HG02970 (cell line): ENCODE results near the gene NKPD1.

Experiments
- ATAC-seq: cut with Tn5 transposase; IDR thresholded peaks from one replicate; pipeline ENCODE4 v1.9.1; 2021; ENCODE audit warnings: mild to moderate bottlenecking, moderate library complexity, moderate number of reproducible peaks; ENCODE audit not compliant: unreplicated experiment, low FRiP score

The NKPD1 gene

DNA sequence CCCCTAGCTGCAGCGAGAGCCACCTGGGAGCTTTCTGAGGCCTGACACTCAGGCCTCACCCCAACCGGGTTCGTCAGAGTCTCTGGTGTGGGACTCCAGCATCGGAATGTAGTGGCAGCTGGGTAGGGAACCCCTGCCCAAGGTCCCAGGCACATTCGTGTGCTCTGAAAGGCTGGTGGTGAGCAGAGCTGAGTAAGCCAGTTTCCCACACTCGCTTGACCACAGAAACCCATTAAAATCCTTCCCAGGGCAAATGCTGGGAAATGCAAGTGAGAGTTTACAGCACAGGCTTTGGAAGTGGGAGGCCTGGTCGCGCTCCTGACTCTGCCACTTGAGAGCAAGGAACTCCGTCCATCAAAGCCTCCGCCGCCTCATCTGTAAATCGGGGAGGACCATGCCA is 13.0 kb upstream of the NKPD1 start:
- no peak for ATAC-seq

DNA sequence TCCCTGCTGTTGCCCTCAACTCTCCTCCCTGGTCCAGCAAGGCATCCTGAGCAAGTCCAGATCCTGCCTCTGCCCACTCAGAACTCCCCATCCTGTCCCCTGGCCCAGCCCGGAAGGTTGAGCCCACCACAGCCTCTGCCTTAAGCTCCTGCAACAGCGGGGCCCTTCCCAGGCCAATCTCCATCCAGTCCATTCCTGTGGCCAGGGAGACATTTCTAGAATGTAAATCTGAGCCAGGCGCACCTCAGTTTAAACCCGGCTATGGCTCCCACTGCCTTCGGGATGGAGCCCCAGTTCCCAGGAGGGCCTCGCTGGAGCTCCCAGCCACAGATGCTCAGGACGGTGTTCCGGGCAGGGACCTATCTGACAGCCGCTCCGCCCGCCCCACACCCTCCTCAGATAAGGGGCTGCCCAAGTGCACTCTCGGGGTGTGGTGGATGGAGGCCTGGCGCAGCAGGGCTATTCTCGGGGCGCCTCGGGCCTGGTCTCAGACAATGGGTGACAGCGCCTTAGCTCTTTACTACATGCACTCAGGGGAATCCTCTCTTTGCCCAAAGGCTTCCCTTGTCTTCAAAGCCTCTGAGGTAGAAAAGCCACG is 11.9 kb upstream of the NKPD1 start:
- ATAC-seq, result no peak

DNA sequence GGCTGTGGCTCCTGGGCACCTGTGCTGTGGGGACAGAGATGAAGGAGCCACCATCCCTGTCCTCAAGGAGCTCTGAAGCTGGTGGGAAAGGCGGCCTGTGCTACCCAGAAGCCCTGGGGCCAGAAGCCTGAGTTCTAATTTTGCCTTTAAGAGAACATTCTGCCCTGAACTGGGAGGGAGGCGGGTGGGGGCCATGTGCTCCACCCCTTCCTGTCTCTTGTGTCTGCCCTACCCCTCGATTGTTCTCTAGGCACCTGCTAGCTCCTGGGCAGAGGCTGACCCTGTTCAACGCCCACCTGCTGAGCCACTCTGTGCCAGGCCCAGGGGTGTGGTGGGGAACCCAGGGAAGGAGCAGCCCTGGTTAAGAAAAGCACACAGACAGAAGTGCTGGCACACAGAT is 11.4 kb upstream of the NKPD1 start:
- no peak for ATAC-seq

DNA sequence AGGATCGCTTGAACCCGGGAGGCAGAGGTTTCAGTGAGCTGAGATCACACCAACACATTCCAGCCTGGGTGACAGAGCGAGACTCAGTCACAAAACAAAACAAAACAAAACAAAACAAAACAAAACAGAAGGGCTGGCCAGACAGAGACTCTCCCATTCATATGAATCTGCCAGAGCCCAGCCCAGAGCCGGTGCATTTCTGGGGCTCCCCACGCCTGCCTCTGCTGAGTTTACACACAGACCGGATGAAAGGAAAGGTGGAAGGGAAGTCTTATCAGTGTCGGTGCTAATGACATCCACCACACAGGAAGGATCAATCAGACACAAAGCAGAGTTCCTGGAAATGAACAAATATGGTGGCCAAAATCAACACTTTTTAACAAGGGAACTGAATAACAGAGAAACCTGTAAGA is 10.4 kb upstream of the NKPD1 start:
- no peak for ATAC-seq

DNA sequence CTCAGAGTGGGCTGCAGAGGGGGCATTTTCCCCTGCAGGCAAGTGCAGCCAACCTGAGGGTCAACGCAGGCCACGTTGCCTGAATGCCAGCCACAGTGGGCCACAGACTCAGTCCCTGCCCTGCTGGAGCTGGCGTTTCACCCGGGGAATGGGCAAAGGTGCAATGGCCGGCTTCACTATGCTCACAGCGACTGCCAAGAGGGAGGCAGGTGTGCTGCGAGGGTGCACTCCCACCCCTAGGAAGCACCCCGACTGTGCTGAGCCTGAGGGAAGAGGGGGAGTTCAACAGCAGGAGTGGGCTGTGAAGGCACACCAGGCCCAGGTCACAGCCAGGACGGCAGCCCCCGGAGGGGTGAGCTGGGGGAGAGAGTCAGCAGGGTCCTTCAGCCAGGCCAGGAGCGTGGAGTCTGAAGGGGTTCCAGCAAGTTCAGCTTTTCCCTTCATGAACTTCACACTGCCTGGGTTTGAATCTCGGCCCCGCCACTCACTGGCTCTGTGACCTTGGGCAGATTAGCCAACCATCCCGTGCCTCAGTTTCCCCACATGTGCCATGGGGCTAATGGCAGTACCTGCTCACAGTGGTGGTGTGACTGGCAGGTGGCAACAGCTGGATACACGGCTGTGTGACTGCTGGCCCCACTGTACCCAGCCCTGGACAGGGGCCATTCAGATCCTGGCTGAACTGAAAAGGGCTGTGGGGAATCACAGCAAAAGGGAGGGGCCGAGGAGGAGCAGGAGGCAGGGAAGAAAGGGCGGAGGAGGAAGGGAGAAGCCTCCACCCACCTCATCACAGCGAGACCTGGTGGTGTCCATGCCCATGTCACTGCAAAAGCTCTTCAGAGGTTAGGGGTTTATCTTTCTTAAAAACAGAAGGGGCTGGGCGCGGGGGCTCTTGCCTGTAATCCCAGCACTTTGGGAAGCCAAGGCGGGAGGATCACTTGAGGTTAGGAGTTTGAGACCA is 9.6 kb upstream of the NKPD1 start:
- no peak for ATAC-seq

DNA sequence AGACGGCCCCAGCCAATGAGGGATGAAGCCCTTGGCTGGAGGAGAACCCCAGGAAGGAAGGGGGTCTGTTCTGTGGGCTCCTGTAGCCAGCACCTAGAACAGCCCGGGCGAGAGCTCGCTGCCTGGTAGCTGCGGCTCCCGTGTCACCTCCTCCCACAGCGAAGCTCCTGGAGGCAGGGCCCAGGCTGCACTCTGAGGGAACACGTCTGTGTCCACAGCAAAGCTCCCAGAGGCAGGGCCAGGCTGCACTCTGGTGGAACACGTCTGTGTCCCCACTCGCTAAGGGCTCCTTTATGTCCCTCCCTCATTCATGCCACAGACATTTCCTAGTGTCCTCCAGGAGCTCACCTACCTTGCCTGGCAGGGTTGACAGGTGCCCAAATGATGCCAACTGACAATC is 8.8 kb upstream of the NKPD1 start:
- no peak for ATAC-seq

DNA sequence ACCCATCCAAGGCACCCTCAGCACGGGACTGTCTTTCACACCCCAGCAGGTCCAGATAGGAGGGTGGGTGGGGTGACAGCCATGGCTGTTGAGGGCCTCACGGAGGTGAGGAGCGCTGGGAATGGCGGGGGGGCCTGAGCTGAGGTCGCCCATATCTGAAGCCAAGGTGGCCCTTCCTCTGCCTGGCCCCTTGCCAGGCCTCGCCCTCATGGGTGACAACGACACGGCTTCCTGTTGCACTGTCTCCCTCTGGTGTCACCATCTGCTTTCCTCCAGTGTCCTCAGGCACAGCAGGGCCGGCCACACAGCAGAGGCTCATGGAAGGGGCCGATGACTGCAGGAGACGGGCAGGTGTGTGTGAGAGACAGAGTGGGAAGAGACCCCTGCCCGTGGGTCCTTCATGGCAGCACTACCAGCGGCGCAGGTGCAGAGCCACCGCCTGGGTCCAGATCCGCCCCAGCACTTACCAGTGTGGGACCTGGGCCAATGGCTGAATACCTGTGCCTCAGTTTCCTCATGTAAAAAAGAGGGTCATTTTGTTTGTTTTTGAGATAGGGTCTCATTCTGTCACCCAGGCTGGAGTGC is 8.1 kb upstream of the NKPD1 start:
- no peak for ATAC-seq

DNA sequence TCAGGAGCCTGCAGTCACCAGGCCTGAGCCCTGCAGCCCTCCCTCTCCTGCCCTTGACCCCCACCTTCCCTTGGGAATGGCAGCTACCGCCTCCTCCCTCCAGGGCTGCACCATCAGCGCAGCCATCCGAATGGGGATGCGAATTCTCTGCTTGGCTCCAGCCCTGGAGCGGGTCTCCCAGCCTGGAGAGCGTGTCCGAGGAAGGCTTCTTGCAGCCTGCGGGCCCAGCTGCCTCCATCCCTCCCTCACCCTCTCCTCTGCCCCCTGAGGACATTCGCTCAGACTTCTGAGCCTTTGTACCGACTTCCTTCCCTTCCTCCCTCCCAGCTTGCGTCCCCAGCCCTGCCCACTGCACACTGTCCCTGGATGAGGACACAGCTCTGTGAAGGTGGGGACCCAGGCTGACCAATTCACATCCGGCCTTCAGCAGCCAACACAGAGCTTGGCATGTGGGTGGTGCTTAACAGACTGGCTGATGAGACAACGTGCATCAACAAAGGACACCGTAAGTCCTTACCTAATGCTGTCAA is 6.0 kb upstream of the NKPD1 start:
- ATAC-seq, result no peak

DNA sequence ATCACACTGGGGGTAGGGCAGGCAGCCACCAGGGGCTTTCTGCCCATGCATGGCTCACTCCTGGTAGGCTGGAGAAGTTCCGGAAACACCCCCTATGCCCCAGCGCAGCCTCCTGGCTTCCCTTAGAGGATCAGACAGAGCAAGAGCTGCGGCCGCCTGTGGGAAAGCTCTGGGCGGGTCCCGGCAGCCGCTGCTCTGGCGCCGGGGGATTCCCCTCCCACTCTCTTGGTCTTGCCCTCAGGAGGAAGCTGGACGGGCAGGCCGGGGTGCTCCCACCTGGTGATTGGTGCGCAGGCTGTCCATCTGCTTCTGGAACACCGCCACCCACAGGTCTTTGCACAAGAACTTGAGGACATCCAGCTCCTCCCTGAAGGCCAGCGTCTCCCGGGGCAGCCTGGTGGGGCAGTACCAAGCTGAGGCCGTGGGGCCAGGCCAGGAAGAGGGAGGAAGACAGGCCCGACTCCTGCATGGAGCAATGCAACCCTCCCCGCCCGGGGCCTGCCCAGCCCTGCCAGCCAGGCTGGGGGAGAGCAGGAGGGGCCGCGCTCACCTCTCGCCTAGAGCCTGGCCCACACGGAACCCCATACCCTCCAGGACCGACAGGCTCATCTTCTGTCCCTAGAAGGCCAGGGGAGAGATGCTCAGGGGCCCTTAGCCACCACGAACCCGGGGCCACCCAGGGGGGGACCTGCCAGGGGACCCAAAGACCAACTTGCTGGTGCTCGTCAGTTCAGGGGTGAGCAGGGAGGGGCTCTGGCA is 4.0 kb upstream of the NKPD1 start:
- ATAC-seq, result no peak

DNA sequence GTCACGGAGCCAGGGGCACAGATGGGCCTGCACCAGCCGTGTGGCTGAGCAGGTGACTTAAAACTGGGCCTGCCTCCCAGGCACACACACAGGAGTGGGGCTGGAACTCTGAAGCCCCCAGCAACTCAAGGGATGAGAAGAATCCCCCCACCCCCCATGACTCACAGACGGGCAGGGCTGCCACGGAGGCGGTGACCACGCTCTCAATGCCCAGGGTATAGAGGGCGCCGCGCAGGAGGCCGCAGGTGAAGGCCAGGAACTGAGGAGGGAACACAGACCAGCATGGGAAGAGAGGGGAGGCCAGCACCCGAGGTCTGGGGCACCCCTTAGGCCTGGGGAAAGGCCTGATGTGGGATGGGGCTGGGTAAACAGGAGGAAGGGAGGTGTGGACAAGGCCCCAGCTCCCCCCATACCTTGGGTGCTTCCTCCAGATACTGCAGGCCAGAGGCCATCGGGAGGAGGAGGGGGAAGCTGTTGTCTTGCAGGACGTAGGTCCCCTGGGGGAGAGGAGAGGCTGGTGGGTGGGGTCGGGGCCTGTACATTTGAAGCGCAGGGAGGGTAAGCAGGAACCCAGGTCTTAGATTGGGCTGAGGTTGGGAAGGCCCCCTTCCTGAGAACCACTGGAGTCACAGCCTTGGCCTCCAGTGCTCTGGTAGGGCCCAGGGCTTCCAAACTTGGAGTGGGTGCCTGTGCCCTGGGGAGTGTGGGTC is 3.1 kb upstream of the NKPD1 start:
- ATAC-seq, result no peak

DNA sequence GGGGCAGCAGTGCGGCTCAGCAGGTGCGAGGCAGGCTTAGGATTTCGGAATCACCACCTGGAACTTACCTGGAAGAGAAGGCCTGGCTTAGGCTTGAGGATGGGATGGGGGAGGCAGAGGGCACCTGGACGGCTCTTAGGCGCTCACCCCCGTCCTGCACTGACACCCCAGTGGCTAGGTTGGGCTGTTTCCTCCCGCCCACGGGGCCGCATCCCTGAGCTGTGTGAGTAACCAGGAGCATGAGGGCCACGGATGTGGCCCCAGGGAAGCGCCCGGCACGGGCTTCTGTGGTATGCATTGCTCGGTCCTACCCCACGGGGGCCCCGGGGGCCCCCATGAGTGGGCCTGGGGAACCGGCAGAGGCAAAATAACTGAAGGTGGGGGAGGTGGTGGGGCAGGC is 2.4 kb upstream of the NKPD1 start:
- no peak for ATAC-seq

DNA sequence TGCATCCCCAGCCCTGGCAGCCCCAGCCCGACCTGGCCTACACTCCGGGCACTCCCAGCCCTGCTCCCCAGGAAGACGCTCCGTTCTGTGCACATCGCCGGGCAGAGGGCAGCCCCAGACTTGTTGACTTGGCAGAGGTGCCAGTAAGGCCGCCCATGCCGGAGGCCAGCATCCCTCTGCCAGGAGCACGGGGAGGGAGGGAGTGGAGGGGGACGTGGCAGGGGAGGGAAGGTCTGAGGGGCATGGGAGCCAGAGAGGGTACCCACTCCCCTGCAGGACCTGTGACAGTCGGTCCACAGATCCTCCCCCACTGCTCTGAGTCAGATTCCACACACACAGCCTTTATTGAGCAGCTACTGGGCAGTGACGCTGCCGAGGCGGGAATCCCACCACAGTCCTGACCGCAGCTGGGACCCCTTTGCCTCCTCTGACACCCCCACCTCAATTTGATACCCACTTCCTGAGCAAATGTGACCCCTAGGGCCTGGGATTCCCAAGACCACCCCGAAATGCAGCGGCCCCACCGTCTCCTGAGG is 1.9 kb upstream of the NKPD1 start:
- no peak for ATAC-seq

DNA sequence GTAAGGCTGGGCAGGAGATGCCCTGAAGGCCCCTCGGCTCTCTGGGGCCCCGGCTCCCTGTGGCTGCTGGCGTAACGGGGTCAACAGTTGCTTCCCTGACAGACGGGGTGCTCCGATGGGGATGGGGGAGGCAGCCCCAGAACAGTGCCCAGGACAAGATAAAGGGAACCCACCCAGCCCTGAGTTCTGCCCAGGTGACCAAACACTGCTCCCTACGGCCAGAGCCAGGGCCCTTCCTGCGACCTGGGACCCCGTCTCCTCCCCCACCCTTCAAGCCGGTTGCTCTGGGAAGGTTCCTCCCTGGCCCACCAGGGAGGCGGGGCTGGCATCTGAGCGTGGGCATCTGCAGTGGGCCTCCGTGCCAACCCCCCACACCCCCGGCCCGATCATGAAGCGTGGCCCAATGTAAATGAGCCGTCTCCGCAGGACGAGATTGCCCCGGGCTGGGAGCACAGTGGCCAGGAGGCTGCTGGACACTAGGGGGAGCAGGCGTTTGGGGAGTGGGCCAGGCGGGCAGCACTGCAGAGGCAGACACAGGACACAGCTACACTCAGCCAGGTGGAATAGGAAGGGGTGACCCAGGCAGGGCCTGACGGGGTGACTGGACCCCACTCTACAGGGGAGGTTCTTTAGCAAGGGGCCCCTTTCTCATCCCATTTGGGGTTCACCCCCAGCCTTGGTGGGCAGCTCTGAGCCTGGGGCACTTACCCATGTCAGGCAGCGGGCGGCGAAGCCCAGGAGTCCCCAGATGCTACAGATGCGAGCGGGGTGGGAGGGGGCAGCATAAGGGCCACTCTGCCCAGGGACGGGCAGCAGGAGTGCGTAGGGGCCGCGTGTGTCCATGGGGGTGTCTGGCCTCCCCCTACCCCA is 1.2 kb upstream of the NKPD1 start:
- no peak for ATAC-seq

DNA sequence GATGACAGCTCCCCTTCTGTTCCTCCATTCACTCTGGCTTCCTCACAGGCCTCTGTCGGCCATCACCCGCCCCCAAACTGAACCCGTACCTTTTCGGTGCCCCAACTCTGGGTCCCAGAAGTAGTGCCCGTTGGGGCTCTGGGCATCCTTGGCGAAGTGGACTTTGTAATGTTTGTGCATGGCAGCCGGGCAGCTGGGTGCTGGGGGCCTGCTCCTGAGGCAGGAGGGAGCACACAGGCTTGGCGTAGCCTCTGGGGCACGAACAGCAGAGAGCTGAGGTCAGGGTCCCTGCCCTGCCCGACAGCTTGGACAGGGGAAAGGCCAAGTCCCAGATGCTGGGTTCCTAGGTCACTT is 834 bp downstream of the NKPD1 start:
- ATAC-seq, result no peak

DNA sequence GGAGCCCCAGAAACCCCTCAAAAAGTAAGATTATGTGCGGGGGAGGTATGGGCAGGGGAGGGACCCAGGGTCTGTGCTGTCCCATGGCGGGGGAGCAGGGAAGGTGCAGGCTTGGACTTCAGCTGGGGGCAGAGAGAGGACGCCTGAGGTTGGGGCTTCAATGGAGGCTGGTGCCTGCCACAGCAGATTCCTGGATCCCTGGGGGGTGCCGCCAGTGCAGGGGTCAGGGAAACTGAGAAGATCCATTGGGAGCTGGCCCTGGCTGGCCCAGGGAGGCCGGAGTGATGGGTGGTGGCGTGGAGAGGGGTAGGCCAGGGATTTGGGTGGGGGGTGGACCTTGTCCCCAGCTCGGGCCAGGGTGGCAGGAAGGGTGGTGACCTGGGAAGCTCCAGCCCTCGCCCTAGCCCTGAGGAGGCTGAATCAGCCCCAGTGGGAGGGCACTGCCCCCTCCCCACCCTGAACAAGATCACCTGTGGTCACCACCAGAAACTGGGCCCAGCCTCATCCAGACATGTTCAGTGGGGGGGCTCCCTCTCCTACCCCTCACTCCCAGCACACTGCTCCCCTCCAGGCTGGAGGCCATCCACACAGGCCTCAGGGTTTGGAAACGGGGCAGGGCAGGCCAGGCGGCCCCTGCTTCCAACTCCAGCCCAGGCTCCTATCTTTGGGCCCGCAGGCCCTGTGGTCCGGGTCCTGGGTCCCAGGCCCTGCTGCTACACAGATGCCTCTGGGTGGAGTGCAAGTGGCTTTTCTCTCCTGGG is 1.4 kb downstream of the NKPD1 start:
- no peak for ATAC-seq

DNA sequence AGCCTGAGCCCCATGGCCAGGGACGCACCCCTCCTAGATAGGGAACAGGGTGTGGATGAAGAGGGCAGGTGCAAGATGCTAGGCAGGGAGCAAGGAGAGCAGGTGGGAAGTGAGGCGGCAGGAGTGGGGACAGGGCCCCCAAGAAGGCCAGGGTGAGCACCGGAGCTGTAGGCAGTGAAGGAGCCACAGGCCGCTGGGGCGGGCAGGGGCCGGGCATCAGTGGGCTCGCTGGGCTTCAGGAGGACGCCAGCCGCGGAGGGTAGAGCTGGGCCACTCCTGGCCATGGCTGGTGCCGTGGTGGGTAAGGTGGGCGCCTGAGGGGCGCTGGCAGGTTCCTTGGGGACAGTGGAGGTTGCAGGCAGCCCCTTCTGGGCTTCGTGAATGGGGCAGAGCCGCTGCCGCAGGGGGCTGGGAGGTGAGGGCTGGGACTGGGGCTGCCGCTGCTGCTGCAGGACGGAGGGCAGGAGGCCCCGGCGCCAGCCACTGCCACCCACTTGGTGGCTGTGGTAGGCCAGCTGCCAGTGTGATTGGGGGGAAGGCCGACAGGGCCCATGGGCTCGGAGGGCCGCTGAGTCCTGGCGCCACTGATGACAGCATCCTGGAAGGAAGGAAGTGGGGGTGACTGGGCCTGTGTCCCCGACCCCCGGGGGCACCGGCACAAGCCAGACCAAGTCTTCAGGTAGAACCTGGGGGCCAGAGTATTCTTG is 2.1 kb downstream of the NKPD1 start:
- no peak for ATAC-seq

DNA sequence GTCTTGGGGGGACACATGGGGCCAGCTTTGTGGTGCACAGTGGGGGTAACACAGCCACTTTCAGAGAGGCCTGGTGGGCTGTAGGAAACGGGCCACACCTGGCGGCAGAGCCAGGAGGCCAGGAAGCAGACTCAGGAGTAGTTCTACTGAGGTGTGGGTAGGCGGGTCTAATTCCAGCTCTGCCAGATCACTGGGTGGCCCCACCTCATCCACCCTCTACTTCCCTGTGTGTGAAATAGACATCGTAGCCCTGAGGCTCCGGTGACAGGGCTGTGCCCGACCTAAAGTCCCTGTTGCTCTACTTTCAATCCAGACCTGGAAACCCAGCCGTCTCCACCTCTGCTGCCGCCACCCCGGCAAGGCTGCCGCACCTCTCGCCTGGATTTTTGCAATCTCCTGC is 4.0 kb downstream of the NKPD1 start:
- ATAC-seq, result no peak
